CD4-positive, alpha-beta T cell (primary cell): Measurements from ENCODE around the gene SSB. TPM values are rescaled to one million over a fixed set of nuclear protein-coding genes. Genes with fewer than 3 reads are reported as not detected.
A peak's percentile ranks its signal among the peaks of the same experiment; 100 is the strongest.

ENCODE experiments used
- ATAC-seq: fragments of 200-7000 bp; cut with Tn5 transposase; one replicate; pipeline ENCODE4 v1.10.0; 2022; ENCODE audit warnings: mild to moderate bottlenecking; ENCODE audit not compliant: poor library complexity
- CTCF ChIA-PET: fragments of 350-600 bp; sonication (Branson Sonifier 250); formaldehyde crosslinking; loops from one replicate; lab custom pipeline; 2021; ENCODE audit warnings: antibody characterized with exemption, inconsistent platforms; lab: Charles Lee
- POLR2A ChIA-PET: fragments of 350-600 bp; sonication (Branson Sonifier 250); formaldehyde crosslinking; loops from one replicate; lab custom pipeline; 2021; ENCODE audit warnings: antibody characterized with exemption, inconsistent platforms; lab: Charles Lee
- DNase-seq, 14 experiments: peaks; one replicate each; pipeline ENCODE4 v3.0.0-alpha.2; 2013 to 2020; ENCODE audit warnings: mixed read lengths in 2 of 14
- H3K27ac ChIP-seq, 2 donors: one replicate each; pipeline versions ENCODE4 v1.5.1 to v1.7.0; 2013; ENCODE audit warnings: low read length in 2 of 2, low read depth in 1 of 2, mild to moderate bottlenecking in 1 of 2
- H3K27me3 ChIP-seq, 2 experiments: 1 replicate in 1 of 2; 2 replicates in 1 of 2; pipeline versions ENCODE4 v1.6.1 to v1.7.0; 2013; ENCODE audit warnings: low read length in 2 of 2, control low read depth in 1 of 2, mild to moderate bottlenecking in 1 of 2, moderate library complexity in 1 of 2; ENCODE audit not compliant: insufficient read depth in 2 of 2, control insufficient read depth in 1 of 2
- H3K36me3 ChIP-seq: one replicate; pipeline ENCODE4 v1.6.1; 2013; ENCODE audit warnings: low read length, control low read depth; ENCODE audit not compliant: insufficient read depth
- H3K4me1 ChIP-seq: one replicate; pipeline ENCODE4 v1.6.1; 2013; ENCODE audit warnings: low read length, control low read depth; ENCODE audit not compliant: insufficient read depth
- H3K4me3 ChIP-seq: one replicate; pipeline ENCODE4 v1.5.1; 2013; ENCODE audit warnings: mild to moderate bottlenecking, low read length, moderate library complexity
- H3K9me3 ChIP-seq, 2 experiments: 1 replicate in 1 of 2; 2 replicates in 1 of 2; pipeline versions ENCODE4 v1.6.1 to v1.7.0; 2013; ENCODE audit warnings: low read length in 2 of 2, mild to moderate bottlenecking in 2 of 2, control low read depth in 1 of 2, moderate library complexity in 1 of 2; ENCODE audit not compliant: control insufficient read depth in 1 of 2, insufficient read depth in 1 of 2
- H3K27ac Mint-ChIP-seq: one replicate; pipeline ENCODE4 v1.8.0; 2020; ENCODE audit warnings: mixed read lengths
- H3K27me3 Mint-ChIP-seq: one replicate; pipeline ENCODE4 v1.8.0; 2021; ENCODE audit warnings: mixed read lengths
- H3K36me3 Mint-ChIP-seq: one replicate; pipeline ENCODE4 v1.8.0; 2021; ENCODE audit warnings: low read depth, mixed read lengths
- H3K4me1 Mint-ChIP-seq: one replicate; pipeline ENCODE4 v1.8.0; 2021; ENCODE audit warnings: low read depth, mixed read lengths
- H3K4me3 Mint-ChIP-seq: one replicate; pipeline ENCODE4 v1.8.0; 2020; ENCODE audit warnings: mild to moderate bottlenecking, mixed read lengths
- H3K9me3 Mint-ChIP-seq: one replicate; pipeline ENCODE4 v1.8.0; 2020; ENCODE audit warnings: mixed read lengths
- intact Hi-C, 2 experiments: fragments of 100-400 bp; cut with DNase I in 1 of 2; cut with micrococcal nuclease in 1 of 2; formaldehyde crosslinking; loops; one replicate each; pipeline versions ENCODE4 v1.15.1 to v1.9.0; 2023 to 2025; cut with DNase I, micrococcal nuclease
- total RNA-seq, 174 experiments: library from RNA in 2 of 174; stranded (reverse) in 2 of 174; gene quantifications; one replicate each; pipeline ENCODE4 v1.2.3 and lab custom pipeline; 2021 to 2026
- TF ChIP-seq, protein P1 (sequence below): fragments of 200-600 bp; IDR thresholded peaks from one replicate; pipeline ENCODE4 v1.8.0; 2022; ENCODE audit warnings: antibody characterized with exemption, mild to moderate bottlenecking

The SSB gene
- total RNA-seq, 2 experiments from 2014 or later: 174 to 181 TPM

GRCh38 chr2:169824373-169825333 is 26.0 kb downstream of the SSB start, which contains the start of gene METTL5:
METTL5 (minus strand) TSS chr2:169824905; CDS start chr2:169824597, 308 bp downstream.
- Mint-ChIP-seq H3K9me3 (no peaks in the 10 kb centered on the region), H3K4me1 (peaks cover 73% of the 10 kb centered on the region), H3K36me3 (peaks cover 49% of the 10 kb centered on the region), H3K4me3 (peak within 1 kb of the TSS; percentile 89), H3K27ac (peak within 1 kb of the TSS; percentile 82), H3K27me3 (no peaks in the 10 kb centered on the region)
- peak within 1 kb of the TSS; percentile 37 to 63 for H3K27ac ChIP-seq
- ChIA-PET POLR2A (interaction anchor here (0.6 to 1.2 kb wide), 7 partner anchors 9 to 251 kb away, joined by 3 to 11 read pairs (median 3); partner anchors contain the start of genes FASTKD1, PPIG and SSB), CTCF (interaction anchor here (0.6 to 1.8 kb wide), 22 partner anchors 9 to 939 kb away, joined by 3 to 21 read pairs (median 4); partner anchors contain the start of genes BBS5, CFAP210, PHOSPHO2 and SSB)
- intact Hi-C loops: loop anchor here (2.0 to 5.0 kb wide), 7 partner anchors 26 to 252 kb away; partner anchors contain the start of genes CFAP210 (in 1 of the 2), FASTKD1 (in 1 of the 2), PHOSPHO2 (in 1 of the 2) and SSB (in 1 of the 2)
- ATAC-seq: peak; percentile 64
- H3K4me3 ChIP-seq: peak within 1 kb of the TSS; percentile 94
- H3K9me3 ChIP-seq: no peaks in the 10 kb centered on the region
- peaks cover 52% of the 10 kb centered on the region for H3K4me1 ChIP-seq
- TF ChIP-seq, protein P1, sequence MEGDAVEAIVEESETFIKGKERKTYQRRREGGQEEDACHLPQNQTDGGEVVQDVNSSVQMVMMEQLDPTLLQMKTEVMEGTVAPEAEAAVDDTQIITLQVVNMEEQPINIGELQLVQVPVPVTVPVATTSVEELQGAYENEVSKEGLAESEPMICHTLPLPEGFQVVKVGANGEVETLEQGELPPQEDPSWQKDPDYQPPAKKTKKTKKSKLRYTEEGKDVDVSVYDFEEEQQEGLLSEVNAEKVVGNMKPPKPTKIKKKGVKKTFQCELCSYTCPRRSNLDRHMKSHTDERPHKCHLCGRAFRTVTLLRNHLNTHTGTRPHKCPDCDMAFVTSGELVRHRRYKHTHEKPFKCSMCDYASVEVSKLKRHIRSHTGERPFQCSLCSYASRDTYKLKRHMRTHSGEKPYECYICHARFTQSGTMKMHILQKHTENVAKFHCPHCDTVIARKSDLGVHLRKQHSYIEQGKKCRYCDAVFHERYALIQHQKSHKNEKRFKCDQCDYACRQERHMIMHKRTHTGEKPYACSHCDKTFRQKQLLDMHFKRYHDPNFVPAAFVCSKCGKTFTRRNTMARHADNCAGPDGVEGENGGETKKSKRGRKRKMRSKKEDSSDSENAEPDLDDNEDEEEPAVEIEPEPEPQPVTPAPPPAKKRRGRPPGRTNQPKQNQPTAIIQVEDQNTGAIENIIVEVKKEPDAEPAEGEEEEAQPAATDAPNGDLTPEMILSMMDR: peak; percentile 91
- no peaks in the 10 kb centered on the region for H3K27me3 ChIP-seq
- peaks cover 13% of the 10 kb centered on the region for H3K36me3 ChIP-seq
- peak; percentile 48 to 89 (median 69) for DNase-seq

- H3K27ac Mint-ChIP-seq: peak within 1 kb of the TSS; percentile 76
- no peaks in the 10 kb centered on the region for H3K27me3 ChIP-seq
- H3K9me3 Mint-ChIP-seq: no peaks in the 10 kb centered on the region
- CTCF ChIA-PET: interaction anchor here (1.8 kb wide), 1 partner anchor 28 kb away, joined by 7 read pairs; the partner anchor contains the start of gene SSB
- H3K4me1 ChIP-seq: peaks cover 49% of the 10 kb centered on the region
- H3K9me3 ChIP-seq: no peaks in the 10 kb centered on the region
- peak within 1 kb of the TSS; percentile 73 for H3K4me3 ChIP-seq
- peak; percentile 79 to 95 (median 86) for DNase-seq
- no peaks in the 10 kb centered on the region for H3K27me3 Mint-ChIP-seq
- POLR2A ChIA-PET: interaction anchor here (0.5 to 2.8 kb wide), 14 partner anchors 10 to 1749 kb away, joined by 3 to 18 read pairs (median 4); partner anchors contain the start of genes BBS5, CFAP210, GORASP2 and PHOSPHO2
- intact Hi-C loops: loop anchor here (2.0 to 5.0 kb wide), 4 partner anchors 29 to 255 kb away; partner anchors contain the start of genes FASTKD1 (in 1 of the 2) and SSB (in 1 of the 2)
- peaks cover 69% of the 10 kb centered on the region for H3K4me1 Mint-ChIP-seq
- H3K27ac ChIP-seq: peak within 1 kb of the TSS in 1 of 2 donors; percentile 41
- H3K36me3 ChIP-seq: peaks cover 3% of the 10 kb centered on the region
- TF ChIP-seq, protein P1: no peak
- peaks cover 44% of the 10 kb centered on the region for H3K36me3 Mint-ChIP-seq
- H3K4me3 Mint-ChIP-seq: peak within 1 kb of the TSS; percentile 94
- peak; percentile 75 for ATAC-seq
Observed at GRCh38 chr2:169827272-169828140, 28.8 kb downstream of the SSB start, which contains the start of gene UBR3. UBR3 (plus strand) TSS chr2:169827454; CDS start chr2:169827508, 54 bp downstream.
